Limb (tissue), 2 donors: ENCODE measurements around the gene RNF112.

Experiments
- DNase-seq, 2 donors: peaks; one replicate each; pipeline ENCODE4 v3.0.0-alpha.2; 2016; ENCODE audit errors: extremely low spot score in 2 of 2

RNF112 gene

GRCh38 chr17:19388791-19389785, 21.9 kb upstream of the RNF112 start:
- DNase-seq = no peak

- DNase-seq = no peak
Observed at GRCh38 chr17:19390951-19391350, 20.1 kb upstream of the RNF112 start.

GRCh38 chr17:19391432-19391831, 19.6 kb upstream of the RNF112 start:
- DNase-seq = no peak

GRCh38 chr17:19392303-19392702, 18.7 kb upstream of the RNF112 start:
- DNase-seq = no peak

- DNase-seq = no peak
Observed at GRCh38 chr17:19397556-19398041, 13.4 kb upstream of the RNF112 start.

- DNase-seq = no peak
Observed at GRCh38 chr17:19398301-19399181, 12.5 kb upstream of the RNF112 start.

- DNase-seq = peak; percentile 60 to 64
Observed at GRCh38 chr17:19399750-19400450, 11.1 kb upstream of the RNF112 start.

- DNase-seq = no peak
Observed at GRCh38 chr17:19401321-19402010, 9.6 kb upstream of the RNF112 start.

GRCh38 chr17:19402171-19402570, 8.9 kb upstream of the RNF112 start:
- no peak for DNase-seq

- no peak for DNase-seq
Observed at GRCh38 chr17:19403021-19403420, 8.0 kb upstream of the RNF112 start.

- no peak for DNase-seq
Observed at GRCh38 chr17:19404264-19404663, 6.8 kb upstream of the RNF112 start.

GRCh38 chr17:19405114-19405513, 5.9 kb upstream of the RNF112 start:
- DNase-seq = no peak

- no peak for DNase-seq
Observed at GRCh38 chr17:19407601-19408345, 3.3 kb upstream of the RNF112 start.

GRCh38 chr17:19408346-19408710, 2.7 kb upstream of the RNF112 start:
- DNase-seq = no peak

GRCh38 chr17:19409066-19409465, 2.0 kb upstream of the RNF112 start:
- DNase-seq = no peak

- no peak for DNase-seq
Observed at GRCh38 chr17:19409509-19409908, 1.5 kb upstream of the RNF112 start.

GRCh38 chr17:19410091-19410490, 941 bp upstream of the RNF112 start:
- no peak for DNase-seq

GRCh38 chr17:19411631-19412030, 599 bp downstream of the RNF112 start:
- DNase-seq = no peak

GRCh38 chr17:19412510-19412909, 1.5 kb downstream of the RNF112 start:
- no peak for DNase-seq

- DNase-seq = no peak
Observed at GRCh38 chr17:19412984-19413383, 2.0 kb downstream of the RNF112 start.
